ENCODE data around the gene EDNRA.

Gene EDNRA

GRCh38 chr4:147546349-147546748, 65.5 kb downstream of the EDNRA start:
- no peak for DNase-seq

GRCh38 chr4:147547314-147548056, 66.6 kb downstream of the EDNRA start:
- no peak for DNase-seq

GRCh38 chr4:147548256-147548655, 67.4 kb downstream of the EDNRA start:
- DNase-seq, result no peak

GRCh38 chr4:147550626-147551246, 69.8 kb downstream of the EDNRA start:
- DNase-seq, result no peak

GRCh38 chr4:147560625-147561024, 79.7 kb downstream of the EDNRA start:
- DNase-seq, result no peak

- no peak for DNase-seq
Observed at GRCh38 chr4:147566762-147567161, 85.9 kb downstream of the EDNRA start.

GRCh38 chr4:147567276-147567675, 86.4 kb downstream of the EDNRA start:
- DNase-seq, result no peak

GRCh38 chr4:147570616-147571015, 89.7 kb downstream of the EDNRA start:
- no peak for DNase-seq

- no peak for DNase-seq
Observed at GRCh38 chr4:147571036-147571770, 90.3 kb downstream of the EDNRA start.

GRCh38 chr4:147576084-147576483, 95.2 kb downstream of the EDNRA start:
- DNase-seq, result no peak

GRCh38 chr4:147578051-147578476, 97.2 kb downstream of the EDNRA start:
- no peak for DNase-seq

- no peak for DNase-seq
Observed at GRCh38 chr4:147578593-147578992, 97.7 kb downstream of the EDNRA start.

GRCh38 chr4:147580396-147580795, 99.5 kb downstream of the EDNRA start:
- DNase-seq, result no peak

- DNase-seq, result no peak
Observed at GRCh38 chr4:147581606-147582350, 100.9 kb downstream of the EDNRA start.

- no peak for DNase-seq
Observed at GRCh38 chr4:147582386-147583060, 101.6 kb downstream of the EDNRA start.

GRCh38 chr4:147583876-147584275, 103.0 kb downstream of the EDNRA start:
- no peak for DNase-seq

- DNase-seq, result no peak
Observed at GRCh38 chr4:147586032-147586431, 105.1 kb downstream of the EDNRA start.

GRCh38 chr4:147586637-147587036, 105.7 kb downstream of the EDNRA start:
- no peak for DNase-seq

GRCh38 chr4:147587041-147587440, 106.1 kb downstream of the EDNRA start:
- no peak for DNase-seq

GRCh38 chr4:147589586-147589985, 108.7 kb downstream of the EDNRA start:
- DNase-seq, result no peak

GRCh38 chr4:147590249-147590920, 109.5 kb downstream of the EDNRA start:
- DNase-seq, result peak; percentile 39

GRCh38 chr4:147591106-147591505, 110.2 kb downstream of the EDNRA start:
- DNase-seq, result no peak

Data from inflammatory macrophage treated with lipopolysaccharide for 4 hours (primary cell).